GM12878 (cell line): ENCODE data around the gene SLC4A9. TPM values are rescaled to one million over a fixed set of nuclear protein-coding genes. Genes with fewer than 3 reads are reported as not detected.

Source experiments
- ATAC-seq: fragments of 200-7000 bp; cut with Tn5 transposase; 3 replicates; pipeline ENCODE4 v1.9.1; 2020; ENCODE audit warnings: mild to moderate bottlenecking, moderate library complexity
- BruUV-seq: library from RNA; stranded (reverse); fragments of 400-500 nt; replicated peaks from 2 replicates; lab custom pipeline; 2021; lab: Mats Ljungman, UMichigan
- CTCF ChIA-PET: fragments of 300-600 bp; sonication (Branson Sonifier 250); formaldehyde crosslinking; extraction: SDS; loops from one replicate; lab custom pipeline; 2021; ENCODE audit warnings: inconsistent platforms; lab: Yijun Ruan, JAX
- POLR2A ChIA-PET: fragments of 350-600 bp; formaldehyde crosslinking; extraction: SDS; loops from one replicate; lab custom pipeline; 2021; ENCODE audit warnings: inconsistent platforms; lab: Charles Lee
- RAD21 ChIA-PET: fragments of 300-600 bp; sonication (Branson Sonifier 250); formaldehyde crosslinking; loops from one replicate; lab custom pipeline; 2023; ENCODE audit warnings: antibody characterized with exemption; ENCODE audit not compliant: unreplicated experiment; lab: Charles Lee
- SMC1A ChIA-PET: fragments of 300-600 bp; sonication (Branson Sonifier 250); formaldehyde crosslinking; loops from one replicate; lab custom pipeline; 2023; ENCODE audit not compliant: unreplicated experiment, uncharacterized antibody; lab: Charles Lee
- DNase-seq: peaks from one replicate; pipeline ENCODE4 v3.0.0-alpha.2; 2011; ENCODE audit warnings: low read depth, low spot score
- FAIRE-seq: peaks from 3 replicates; lab custom pipeline; 2011; peaks lifted over from hg19 to GRCh38; lab: Jason Lieb, UNC
- H2AFZ ChIP-seq: 2 replicates; pipeline ENCODE4 v1.6.0; 2011; ENCODE audit warnings: low read depth, low read length, control low read depth; ENCODE audit not compliant: control insufficient read depth
- H3K27ac ChIP-seq: 2 replicates; pipeline ENCODE4 v1.5.1; 2011; ENCODE audit warnings: control low read depth; ENCODE audit not compliant: control insufficient read depth, insufficient read depth
- H3K27me3 ChIP-seq, 2 experiments: replicated peaks in 1 of 2; 2 replicates each; pipeline versions ENCODE4 v1.6.0 to v1.6.1; 2011; ENCODE audit warnings: low read length in 1 of 2; ENCODE audit not compliant: control insufficient read depth in 2 of 2, insufficient read depth in 2 of 2
- H3K36me3 ChIP-seq, 2 experiments: 2 replicates each; pipeline ENCODE4 v1.5.1; 2011; ENCODE audit warnings: low read length in 1 of 2; ENCODE audit not compliant: control insufficient read depth in 2 of 2, insufficient read depth in 2 of 2
- H3K4me1 ChIP-seq: 2 replicates; pipeline ENCODE4 v1.6.1; 2011; ENCODE audit warnings: mild to moderate bottlenecking, low read length, moderate library complexity, mixed read lengths; ENCODE audit not compliant: control insufficient read depth, insufficient read depth
- H3K4me2 ChIP-seq: 2 replicates; pipeline ENCODE4 v1.6.0; 2011; ENCODE audit warnings: control low read depth; ENCODE audit not compliant: control insufficient read depth, insufficient read depth
- H3K4me3 ChIP-seq: fragments of 200-600 bp; sonication (generic); 2 replicates; pipeline ENCODE4 v1.5.1; 2016
- H3K79me2 ChIP-seq: 2 replicates; pipeline ENCODE4 v1.6.0; 2011; ENCODE audit warnings: low read length; ENCODE audit not compliant: control insufficient read depth, insufficient read depth
- H3K9ac ChIP-seq: 2 replicates; pipeline ENCODE4 v1.8.0; 2011; ENCODE audit warnings: low read length, control low read depth, mixed read lengths; ENCODE audit not compliant: control insufficient read depth, insufficient read depth
- H3K9me3 ChIP-seq: replicated peaks from 3 replicates; pipeline ENCODE4 v1.5.1; 2011; ENCODE audit warnings: mild to moderate bottlenecking, low read length; ENCODE audit not compliant: control insufficient read depth, insufficient read depth
- H4K20me1 ChIP-seq: 2 replicates; pipeline ENCODE4 v1.6.0; 2011; ENCODE audit not compliant: control insufficient read depth, insufficient read depth
- BACH1 ChIP-seq: fragments of 450-650 bp; IDR thresholded peaks from 2 replicates; pipeline ENCODE4 v1.6.1; 2017; ENCODE audit warnings: mild to moderate bottlenecking, borderline replicate concordance
- BRCA1 ChIP-seq: IDR thresholded peaks from 2 replicates; pipeline ENCODE4 v1.6.1; 2011; ENCODE audit warnings: low read depth, low read length, improper control_type of control experiment
- ETV6 ChIP-seq, 2 experiments: fragments of 450-650 bp in 1 of 2; IDR thresholded peaks in 1 of 2; conservative IDR thresholded peaks in 1 of 2; 2 replicates each; pipeline ENCODE4 v1.6.1; 2014; ENCODE audit warnings: antibody characterized with exemption in 1 of 2, borderline replicate concordance in 1 of 2, low read depth in 1 of 2, mild to moderate bottlenecking in 1 of 2, moderate library complexity in 1 of 2
- IRF4 ChIP-seq: IDR thresholded peaks from 2 replicates; pipeline ENCODE4 v1.6.1; 2011; ENCODE audit warnings: low read depth, low read length
- KAT2A ChIP-seq: conservative IDR thresholded peaks from 2 replicates; pipeline ENCODE4 v1.6.1; 2011; ENCODE audit warnings: low read depth, low read length; ENCODE audit not compliant: control insufficient read depth
- MYB ChIP-seq: fragments of 150-350 bp; IDR thresholded peaks from 2 replicates; pipeline ENCODE4 v1.6.1; 2014; ENCODE audit warnings: mild to moderate bottlenecking, low read depth, low read length, borderline replicate concordance
- PAX8 ChIP-seq: fragments of 450-650 bp; IDR thresholded peaks from 2 replicates; pipeline ENCODE4 v1.6.1; 2017; ENCODE audit warnings: mild to moderate bottlenecking, moderate library complexity
- SIN3A ChIP-seq: IDR thresholded peaks from 2 replicates; pipeline ENCODE4 v1.6.1; 2012; ENCODE audit warnings: low read depth, low read length, improper control_type of control experiment
- SUZ12 ChIP-seq: fragments of 200-600 bp; sonication (generic); IDR thresholded peaks from one replicate; pipeline ENCODE4 v1.6.1; 2018; ENCODE audit warnings: antibody characterized with exemption, mild to moderate bottlenecking; ENCODE audit not compliant: unreplicated experiment
- TARDBP ChIP-seq: IDR thresholded peaks from 2 replicates; pipeline ENCODE4 v1.6.1; 2016; ENCODE audit warnings: borderline replicate concordance
- ZBED1 ChIP-seq: IDR thresholded peaks from 2 replicates; pipeline ENCODE4 v1.6.1; 2016; ENCODE audit warnings: borderline replicate concordance
- WGBS: methylation state at CpG from one replicate; pipeline ENCODE4 v1.1.6; 2016; ENCODE audit warnings: low lambda C conversion rate; ENCODE audit not compliant: insufficient replicate concordance, insufficient coverage; ENCODE audit errors: missing lambda C conversion rate; 5-methylcytosine and 5-hydroxymethylcytosine counted together
- in situ Hi-C: fragments of 300-500 bp; cut with MboI; formaldehyde crosslinking; loops from 9 replicates; pipeline ENCODE4 v1.14.3; 2018; ENCODE audit warnings: mixed read lengths
- intact Hi-C: fragments of 100-400 bp; cut with micrococcal nuclease; formaldehyde crosslinking; loops from one replicate; pipeline ENCODE4 v1.14.2; 2022; ENCODE audit not compliant: unreplicated experiment
- polyA plus RNA-seq, 11 experiments: library from polyadenylated mRNA; depleted of rRNA in 4 of 11; unstranded in 6 of 11; stranded (reverse) in 5 of 11; fragments of >200 nt; fragmentation: Nextera tagmentation in 4 of 11; fragmentation: Illumina TruSeq in 1 of 11; extraction: Ambion mirVana in 4 of 11; extraction: Trizol in 1 of 11; gene quantifications; 1 replicate in 1 of 11; 2 replicates in 10 of 11; pipeline versions ENCODE4 v1.2.1 to v1.2.3, GENCODE V29; 2011 to 2016; ENCODE audit warnings: inconsistent platforms in 2 of 11, missing spikeins in 2 of 11, low read depth in 1 of 11
- total RNA-seq, 4 experiments: library from RNA; depleted of rRNA in 3 of 4; stranded (reverse); fragments of >200 nt in 3 of 4; fragmentation: Illumina TruSeq in 1 of 4; extraction: Trizol in 1 of 4; gene quantifications; 2 replicates each; pipeline versions ENCODE4 v1.2.1 to v1.2.3, GENCODE V29; 2013 to 2021
- TF ChIP-seq, protein P1 (sequence below): IDR thresholded peaks from 2 replicates; pipeline ENCODE4 v1.6.1; 2011; ENCODE audit warnings: borderline replicate concordance, low read depth, mild to moderate bottlenecking, moderate library complexity, low read length; ENCODE audit not compliant: insufficient read depth, poor library complexity, severe bottlenecking
- TF ChIP-seq, protein P2 (sequence below): IDR thresholded peaks from 2 replicates; pipeline ENCODE4 v1.6.1; 2011; ENCODE audit warnings: borderline replicate concordance, low read depth, mild to moderate bottlenecking, moderate library complexity, mixed read lengths, low read length; ENCODE audit not compliant: insufficient read depth; ENCODE audit errors: extremely low read length
- TF ChIP-seq, protein P3 (sequence below): IDR thresholded peaks from 2 replicates; pipeline ENCODE4 v1.6.1; 2012; ENCODE audit warnings: improper control_type of control experiment, low read depth, low read length; ENCODE audit not compliant: insufficient replicate concordance

SLC4A9 gene
- total and polyA plus RNA-seq, 10 of the 15 experiments (the other 5 are each of a cell fraction or from before 2014, with no cell fraction given), result 0.03 to 0.05 (median 0.05) TPM; not detected in 7

DNA sequence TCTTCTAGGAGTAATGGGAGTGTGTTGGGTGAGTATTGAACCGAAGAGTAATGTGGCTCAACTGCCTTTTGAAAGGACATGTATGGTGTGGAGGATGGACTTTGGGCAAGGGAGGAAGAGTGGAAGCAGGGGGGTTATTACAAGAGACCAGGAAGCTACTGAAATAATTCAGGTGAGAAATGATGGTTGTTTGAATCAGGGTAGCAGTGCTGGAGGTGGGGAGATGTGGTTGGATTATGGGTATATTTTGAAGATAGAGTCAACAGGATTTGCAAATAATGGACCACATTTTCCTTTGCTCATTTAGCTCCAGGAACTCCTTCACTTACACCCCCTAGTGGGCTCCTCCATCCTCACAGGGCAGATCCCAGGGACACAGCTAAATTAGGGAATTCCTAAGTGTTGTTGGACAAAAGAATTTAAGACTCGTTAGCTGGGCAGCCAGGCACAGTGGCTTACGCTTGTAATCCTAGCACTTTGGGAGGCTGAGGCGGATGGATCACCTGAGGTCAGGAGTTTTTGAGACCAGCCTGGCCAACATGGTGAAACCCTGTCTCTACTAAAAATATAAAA lies 1.2 kb upstream of the SLC4A9 start:
- H3K9ac ChIP-seq, result no peak overlapping the region
- in situ Hi-C loops, result no loop called here
- H3K4me3 ChIP-seq, result no peak overlapping the region
- H3K4me1 ChIP-seq, result peaks cover 11% of the 10 kb centered on the region
- ATAC-seq, result no peak
- H3K36me3 ChIP-seq, result no peaks in the 10 kb centered on the region
- BruUV-seq, result no TSS peak
- no peak overlapping the region for H2AFZ ChIP-seq
- no peaks in the 10 kb centered on the region for H3K9me3 ChIP-seq
- intact Hi-C loops, result loop anchor here (5.0 kb wide), 1 partner anchor 182 kb away; the partner anchor contains the start of gene CYSTM1
- TF ChIP-seq IRF4 (no peak), BRCA1 (no peak), KAT2A (no peak), SUZ12 (no peak), MYB (no peak), ETV6 (conservative IDR thresholded peaks at IDR 0.05 in 1 of 2, IDR thresholded peaks at IDR 0.05 in 1 of 2; ENCODE audit: borderline replicate concordance in 1 of 2, low read depth in 1 of 2) (no peak), TARDBP (no peak), ZBED1 (no peak), SIN3A (no peak), PAX8 (no peak), BACH1 (no peak)
- TF ChIP-seq, protein P1, sequence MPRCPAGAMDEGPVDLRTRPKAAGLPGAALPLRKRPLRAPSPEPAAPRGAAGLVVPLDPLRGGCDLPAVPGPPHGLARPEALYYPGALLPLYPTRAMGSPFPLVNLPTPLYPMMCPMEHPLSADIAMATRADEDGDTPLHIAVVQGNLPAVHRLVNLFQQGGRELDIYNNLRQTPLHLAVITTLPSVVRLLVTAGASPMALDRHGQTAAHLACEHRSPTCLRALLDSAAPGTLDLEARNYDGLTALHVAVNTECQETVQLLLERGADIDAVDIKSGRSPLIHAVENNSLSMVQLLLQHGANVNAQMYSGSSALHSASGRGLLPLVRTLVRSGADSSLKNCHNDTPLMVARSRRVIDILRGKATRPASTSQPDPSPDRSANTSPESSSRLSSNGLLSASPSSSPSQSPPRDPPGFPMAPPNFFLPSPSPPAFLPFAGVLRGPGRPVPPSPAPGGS, result no peak
- TF ChIP-seq, protein P2, sequence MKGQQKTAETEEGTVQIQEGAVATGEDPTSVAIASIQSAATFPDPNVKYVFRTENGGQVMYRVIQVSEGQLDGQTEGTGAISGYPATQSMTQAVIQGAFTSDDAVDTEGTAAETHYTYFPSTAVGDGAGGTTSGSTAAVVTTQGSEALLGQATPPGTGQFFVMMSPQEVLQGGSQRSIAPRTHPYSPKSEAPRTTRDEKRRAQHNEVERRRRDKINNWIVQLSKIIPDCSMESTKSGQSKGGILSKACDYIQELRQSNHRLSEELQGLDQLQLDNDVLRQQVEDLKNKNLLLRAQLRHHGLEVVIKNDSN, result no peak
- TF ChIP-seq, protein P3, sequence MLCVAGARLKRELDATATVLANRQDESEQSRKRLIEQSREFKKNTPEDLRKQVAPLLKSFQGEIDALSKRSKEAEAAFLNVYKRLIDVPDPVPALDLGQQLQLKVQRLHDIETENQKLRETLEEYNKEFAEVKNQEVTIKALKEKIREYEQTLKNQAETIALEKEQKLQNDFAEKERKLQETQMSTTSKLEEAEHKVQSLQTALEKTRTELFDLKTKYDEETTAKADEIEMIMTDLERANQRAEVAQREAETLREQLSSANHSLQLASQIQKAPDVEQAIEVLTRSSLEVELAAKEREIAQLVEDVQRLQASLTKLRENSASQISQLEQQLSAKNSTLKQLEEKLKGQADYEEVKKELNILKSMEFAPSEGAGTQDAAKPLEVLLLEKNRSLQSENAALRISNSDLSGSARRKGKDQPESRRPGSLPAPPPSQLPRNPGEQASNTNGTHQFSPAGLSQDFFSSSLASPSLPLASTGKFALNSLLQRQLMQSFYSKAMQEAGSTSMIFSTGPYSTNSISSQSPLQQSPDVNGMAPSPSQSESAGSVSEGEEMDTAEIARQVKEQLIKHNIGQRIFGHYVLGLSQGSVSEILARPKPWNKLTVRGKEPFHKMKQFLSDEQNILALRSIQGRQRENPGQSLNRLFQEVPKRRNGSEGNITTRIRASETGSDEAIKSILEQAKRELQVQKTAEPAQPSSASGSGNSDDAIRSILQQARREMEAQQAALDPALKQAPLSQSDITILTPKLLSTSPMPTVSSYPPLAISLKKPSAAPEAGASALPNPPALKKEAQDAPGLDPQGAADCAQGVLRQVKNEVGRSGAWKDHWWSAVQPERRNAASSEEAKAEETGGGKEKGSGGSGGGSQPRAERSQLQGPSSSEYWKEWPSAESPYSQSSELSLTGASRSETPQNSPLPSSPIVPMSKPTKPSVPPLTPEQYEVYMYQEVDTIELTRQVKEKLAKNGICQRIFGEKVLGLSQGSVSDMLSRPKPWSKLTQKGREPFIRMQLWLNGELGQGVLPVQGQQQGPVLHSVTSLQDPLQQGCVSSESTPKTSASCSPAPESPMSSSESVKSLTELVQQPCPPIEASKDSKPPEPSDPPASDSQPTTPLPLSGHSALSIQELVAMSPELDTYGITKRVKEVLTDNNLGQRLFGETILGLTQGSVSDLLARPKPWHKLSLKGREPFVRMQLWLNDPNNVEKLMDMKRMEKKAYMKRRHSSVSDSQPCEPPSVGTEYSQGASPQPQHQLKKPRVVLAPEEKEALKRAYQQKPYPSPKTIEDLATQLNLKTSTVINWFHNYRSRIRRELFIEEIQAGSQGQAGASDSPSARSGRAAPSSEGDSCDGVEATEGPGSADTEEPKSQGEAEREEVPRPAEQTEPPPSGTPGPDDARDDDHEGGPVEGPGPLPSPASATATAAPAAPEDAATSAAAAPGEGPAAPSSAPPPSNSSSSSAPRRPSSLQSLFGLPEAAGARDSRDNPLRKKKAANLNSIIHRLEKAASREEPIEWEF, result no peak
- TF ChIP-seq, all 136 proteins: peak for 0
- Histone ChIP-seq H3K4me2 (no peak overlapping the region), H3K79me2 (no peaks in the 10 kb centered on the region), H3K27me3 (no peaks in the 10 kb centered on the region), H3K27ac (no peak overlapping the region), H4K20me1 (no peaks in the 10 kb centered on the region)
- FAIRE-seq (no peak), DNase-seq (no peak)
- ChIA-PET SMC1A (interaction anchor here (0.6 to 2.8 kb wide), 9 partner anchors 9 to 367 kb away, joined by 3 to 20 read pairs (median 4); partner anchors contain the start of gene HBEGF), RAD21 (interaction anchor here (0.6 to 1.9 kb wide), 8 partner anchors 12 to 360 kb away, joined by 3 to 22 read pairs (median 3); partner anchors contain the start of gene HBEGF), POLR2A (interaction anchor here (0.6 to 1.5 kb wide), 3 partner anchors 31 to 119 kb away, joined by 3 to 5 read pairs (median 5); no protein-coding TSS in a partner anchor), CTCF (interaction anchor here (0.6 to 3.3 kb wide), 29 partner anchors 9 to 367 kb away, joined by 3 to 44 read pairs (median 4); partner anchors contain the start of genes HBEGF, IK and NDUFA2)
- WGBS, result 72% methylated on average over 4 of the region's 4 CpGs
